ENCODE data around the gene MMP23B.
"Not testable (repeated sequence)": the region's sequence is repeated elsewhere in the genome, so short reads cannot be mapped to it uniquely, and the experiment has no call there.

DNA sequence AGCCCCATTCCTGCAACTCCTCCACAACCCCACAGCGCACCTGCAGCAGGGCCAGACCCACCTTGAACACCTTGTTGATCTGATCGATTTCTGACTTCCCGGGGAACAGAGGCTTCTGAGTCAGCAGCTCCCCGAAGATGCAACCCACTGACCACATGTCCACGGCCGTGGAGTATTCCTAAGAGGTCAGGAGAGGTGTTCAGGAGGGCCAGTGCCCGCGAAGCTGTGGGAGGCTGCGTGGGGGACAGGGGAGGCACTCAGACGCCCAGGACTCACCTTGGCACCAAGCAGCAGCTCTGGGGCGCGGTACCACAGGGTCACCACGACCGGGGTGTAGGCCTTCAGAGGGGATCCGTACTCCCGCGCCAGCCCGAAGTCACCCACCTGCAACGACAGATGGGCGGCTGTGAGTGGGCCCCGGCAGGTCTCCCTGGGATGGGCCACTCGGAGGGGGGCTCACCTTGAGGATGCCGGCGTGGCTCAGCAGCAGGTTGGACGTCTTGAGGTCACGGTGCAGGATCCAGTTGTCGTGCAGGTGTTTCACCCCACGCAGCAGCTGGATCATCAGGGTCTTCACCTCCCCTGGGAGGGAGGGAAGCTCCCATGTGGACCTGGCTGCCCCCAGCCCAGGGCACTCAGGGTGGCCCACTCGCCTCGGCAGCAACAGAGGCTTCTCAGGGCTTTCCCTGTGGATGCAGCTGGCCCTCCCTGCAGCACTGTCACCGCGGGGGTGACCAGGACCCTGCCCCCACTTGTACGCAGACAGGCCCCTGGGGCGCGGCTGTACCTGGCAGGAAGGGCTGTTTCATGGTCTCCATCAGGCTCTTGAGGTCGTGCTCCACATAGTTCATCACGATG lies 4.9 kb downstream of the MMP23B start:
- TF ChIP-seq CTCF, POLR2A (IDR thresholded peaks at IDR 0.05): not testable (repeated sequence)
